ENCODE measurements around the gene SPIRE1.

DNA sequence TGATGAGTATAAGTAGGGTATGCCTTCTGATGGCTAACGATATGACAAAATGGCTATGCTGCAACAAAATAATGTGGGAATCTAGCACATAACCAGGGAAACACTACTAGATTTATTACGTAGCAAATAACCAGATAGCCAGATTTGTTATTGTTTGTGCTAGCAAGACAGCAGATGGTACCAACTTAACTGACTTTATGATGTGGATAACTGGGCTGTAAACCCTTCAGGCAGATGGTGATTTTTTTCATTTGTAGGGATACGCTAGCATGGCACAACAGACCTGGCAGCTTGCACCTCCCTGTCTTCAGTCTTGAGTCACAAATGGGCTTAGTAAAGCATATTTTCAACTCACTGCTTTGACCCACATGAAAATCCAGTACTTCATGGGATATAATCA, 201.5 kb downstream of the SPIRE1 start:
- TF ChIP-seq GATA2 (IDR thresholded peaks at IDR 0.05; ENCODE audit: low read depth, low read length): no peak
- no peak for TF ChIP-seq GATA3 (IDR thresholded peaks at IDR 0.05; ENCODE audit: low read depth, low read length)
